K562 (cell line): ENCODE results near the gene CCT5. TPM values are rescaled to one million over a fixed set of nuclear protein-coding genes. Genes with fewer than 3 reads are reported as not detected.
A peak's percentile ranks its signal among the peaks of the same experiment; 100 is the strongest.

Experiments used
- CAMTA2 ChIP-seq: fragments of 250-450 bp; sonication (Bioruptor Pico); conservative IDR thresholded peaks from 2 replicates; pipeline ENCODE4 v1.5.1; 2022
- REST ChIP-seq, 2 experiments: fragments of 450-650 bp; formaldehyde crosslinking in 1 of 2; IDR thresholded peaks; 2 replicates each; pipeline versions ENCODE4 v1.4.0 to v1.6.1; 2014 to 2020; ENCODE audit warnings: mild to moderate bottlenecking in 2 of 2, borderline replicate concordance in 1 of 2, low read depth in 1 of 2
- STAT5A ChIP-seq: IDR thresholded peaks from 2 replicates; pipeline ENCODE4 v1.6.1; 2012; ENCODE audit warnings: low read length, inconsistent platforms, borderline replicate concordance
- SUPT5H ChIP-seq: fragments of 450-650 bp; IDR thresholded peaks from 2 replicates; pipeline ENCODE4 v1.6.1; 2016
- ZNF764 ChIP-seq: fragments of 250-450 bp; sonication (Bioruptor Pico); IDR thresholded peaks from 2 replicates; pipeline ENCODE4 v1.4.0; 2020; ENCODE audit warnings: low read depth, mild to moderate bottlenecking, moderate library complexity
- polyA plus RNA-seq, 8 experiments: library from polyadenylated mRNA; depleted of rRNA in 4 of 8; stranded (reverse) in 5 of 8; unstranded in 3 of 8; fragments of >200 nt; fragmentation: Nextera tagmentation in 2 of 8; fragmentation: Illumina TruSeq in 1 of 8; extraction: Ambion mirVana in 2 of 8; extraction: Trizol in 1 of 8; gene quantifications; 2 replicates each; pipeline versions ENCODE4 v1.2.1 to v1.2.3, GENCODE V29; 2011 to 2014; ENCODE audit warnings: inconsistent platforms in 1 of 8, missing spikeins in 1 of 8
- total RNA-seq, 7 experiments: library from RNA; depleted of rRNA in 6 of 7; stranded (reverse); fragments of >200 nt in 6 of 7; fragmentation: Illumina TruSeq in 2 of 7; extraction: Trizol in 2 of 7; gene quantifications; 2 replicates each; pipeline versions ENCODE4 v1.2.1 to v1.2.3, GENCODE V29; 2011 to 2021; ENCODE audit warnings: low replicate concordance in 1 of 7

CCT5 gene
- total and polyA plus RNA-seq, 9 of the 15 experiments (the other 6 are each of a cell fraction or from before 2014, with no cell fraction given): 782 to 1,606 (median 1,153) TPM

- no peak for TF ChIP-seq CAMTA2 (CRISPR knock-in tag)
- TF ChIP-seq ZNF764 (CRISPR knock-in tag): 0 out of 2 replicates have a peak, but pooled peaks have one; percentile 17
- TF ChIP-seq STAT5A: peak; percentile 27; the same call in 1 of the 2 replicates
- peak; percentile 93 for TF ChIP-seq REST (IDR thresholded peaks at IDR 0.05; ENCODE audit: borderline replicate concordance)
- TF ChIP-seq REST (CRISPR knock-in tag; IDR thresholded peaks at IDR 0.05; ENCODE audit: low read depth): 0 out of 2 replicates have a peak, but pooled peaks have one; percentile 33
- TF ChIP-seq SUPT5H: no peak
Measured at GRCh38 chr5:10283927-10284635, 34.0 kb downstream of the CCT5 start (continued).
